Panc1 (cell line): ENCODE measurements around the gene GDI2. TPM values are rescaled to one million over a fixed set of nuclear protein-coding genes. Genes with fewer than 3 reads are reported as not detected.

Experiments used
- ATAC-seq: fragments of 200-7000 bp; cut with Tn5 transposase; 2 replicates; pipeline ENCODE4 v1.9.1; 2020; ENCODE audit warnings: mild to moderate bottlenecking, moderate library complexity
- BruUV-seq: library from RNA; stranded (reverse); fragments of 400-500 nt; replicated peaks from 2 replicates; lab custom pipeline; 2021; lab: Mats Ljungman, UMichigan
- CTCF ChIA-PET: fragments of 300-600 bp; sonication (Branson Sonifier 250); formaldehyde crosslinking; loops from one replicate; lab custom pipeline; 2022; ENCODE audit warnings: antibody characterized with exemption; lab: Charles Lee
- POLR2A ChIA-PET: fragments of 300-600 bp; sonication (Branson Sonifier 250); formaldehyde crosslinking; loops from one replicate; lab custom pipeline; 2022; ENCODE audit warnings: antibody characterized with exemption; lab: Charles Lee
- DNase-seq: peaks from one replicate; pipeline ENCODE4 v3.0.0-alpha.2; 2010; ENCODE audit warnings: low read depth, low spot score
- H3K27ac ChIP-seq: 2 replicates; pipeline ENCODE4 v1.5.1; 2011; ENCODE audit warnings: mild to moderate bottlenecking, low read length, inconsistent platforms
- H3K27me3 ChIP-seq: fragments of 200-500 bp; sonication (Bioruptor generic); 2 replicates; pipeline ENCODE4 v1.6.0; 2014; ENCODE audit warnings: low read length, inconsistent platforms; ENCODE audit not compliant: control insufficient read depth, insufficient read depth
- H3K36me3 ChIP-seq: fragments of 200-500 bp; sonication (Bioruptor generic); 2 replicates; pipeline ENCODE4 v1.5.1; 2014; ENCODE audit warnings: inconsistent platforms, mild to moderate bottlenecking, low read length, moderate library complexity; ENCODE audit not compliant: control insufficient read depth, insufficient read depth
- H3K4me1 ChIP-seq: 2 replicates; pipeline ENCODE4 v1.5.1; 2011; ENCODE audit warnings: inconsistent platforms, mild to moderate bottlenecking, low read length, moderate library complexity; ENCODE audit not compliant: control insufficient read depth, insufficient read depth
- H3K4me3 ChIP-seq, 2 experiments: 2 replicates each; pipeline ENCODE4 v1.5.1; 2011 to 2012; ENCODE audit warnings: low read depth in 2 of 2, low read length in 2 of 2, mild to moderate bottlenecking in 2 of 2, inconsistent platforms in 1 of 2, moderate library complexity in 1 of 2
- H3K9me3 ChIP-seq: fragments of 200-500 bp; sonication (Bioruptor generic); 2 replicates; pipeline ENCODE4 v1.5.1; 2014; ENCODE audit warnings: low read depth, mild to moderate bottlenecking, inconsistent platforms, low read length, moderate library complexity; ENCODE audit not compliant: control insufficient read depth, insufficient read depth
- POLR2AphosphoS5 ChIP-seq: IDR thresholded peaks from 2 replicates; pipeline ENCODE4 v1.6.1; 2012; ENCODE audit warnings: mild to moderate bottlenecking, low read depth, low read length, moderate library complexity
- REST ChIP-seq, 2 experiments: IDR thresholded peaks; 2 replicates each; pipeline ENCODE4 v1.6.1; 2011 to 2012; ENCODE audit warnings: low read depth in 2 of 2, control low read depth in 1 of 2, low read length in 1 of 2, mild to moderate bottlenecking in 1 of 2, moderate library complexity in 1 of 2; ENCODE audit not compliant: insufficient read depth in 1 of 2
- SIN3A ChIP-seq: IDR thresholded peaks from 2 replicates; pipeline ENCODE4 v1.6.1; 2012; ENCODE audit warnings: low read depth, mild to moderate bottlenecking, low read length, moderate library complexity, borderline replicate concordance; ENCODE audit not compliant: insufficient read depth
- TCF7L2 ChIP-seq: IDR thresholded peaks from 2 replicates; pipeline ENCODE4 v1.6.1; 2011; ENCODE audit warnings: mild to moderate bottlenecking, low read depth, low read length, inconsistent platforms
- in situ Hi-C: cut with HindIII; loops from 2 replicates; pipeline ENCODE4 v1.10.0; 2016; ENCODE audit warnings: low sequenced_read_pairs, low pct_unique_long_range_greater_than_20kb
- intact Hi-C: fragments of 100-400 bp; cut with micrococcal nuclease; formaldehyde crosslinking; loops from one replicate; pipeline ENCODE4 v1.10.0; 2022; ENCODE audit not compliant: unreplicated experiment
- total RNA-seq: library from RNA; stranded (reverse); gene quantifications from one replicate; pipeline ENCODE4 v1.2.1, GENCODE V29; 2021; ENCODE audit not compliant: unreplicated experiment
- TF ChIP-seq, protein P1 (sequence below): fragments of 450-650 bp; IDR thresholded peaks from 2 replicates; pipeline ENCODE4 v1.5.1; 2017; ENCODE audit warnings: mild to moderate bottlenecking

The GDI2 gene
- total RNA-seq, 1 experiment from 2014 or later = 130 TPM

DNA sequence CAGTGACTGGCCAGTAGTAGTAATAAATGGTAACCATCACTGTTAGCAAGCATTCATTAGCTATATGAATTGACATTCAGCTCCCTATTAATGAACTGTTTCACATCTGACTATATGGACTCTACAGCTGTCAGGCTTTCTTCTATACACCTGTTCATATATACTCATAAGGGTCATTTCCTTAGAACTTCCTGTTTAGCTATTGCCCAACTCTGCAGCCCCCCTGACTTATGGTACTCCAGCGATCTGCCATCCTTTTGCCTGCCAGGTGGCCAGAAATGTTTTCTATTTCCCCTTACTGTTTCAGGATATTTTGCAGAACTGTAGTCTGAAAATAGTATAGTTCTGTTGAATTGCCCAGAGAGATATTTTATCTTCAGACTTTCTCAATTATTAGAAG lies 72.0 kb downstream of the GDI2 start:
- POLR2A ChIA-PET = no interaction called here
- in situ Hi-C loops (no loop called here), intact Hi-C loops (no loop called here)
- Histone ChIP-seq H3K27me3 (no peaks in the 10 kb centered on the region), H3K27ac (no peak overlapping the region), H3K9me3 (no peaks in the 10 kb centered on the region), H3K36me3 (peaks cover 20% of the 10 kb centered on the region; the same call in 1 of the 2 replicates), H3K4me1 (no peaks in the 10 kb centered on the region), H3K4me3 (no peak overlapping the region)
- TF ChIP-seq, protein P1, sequence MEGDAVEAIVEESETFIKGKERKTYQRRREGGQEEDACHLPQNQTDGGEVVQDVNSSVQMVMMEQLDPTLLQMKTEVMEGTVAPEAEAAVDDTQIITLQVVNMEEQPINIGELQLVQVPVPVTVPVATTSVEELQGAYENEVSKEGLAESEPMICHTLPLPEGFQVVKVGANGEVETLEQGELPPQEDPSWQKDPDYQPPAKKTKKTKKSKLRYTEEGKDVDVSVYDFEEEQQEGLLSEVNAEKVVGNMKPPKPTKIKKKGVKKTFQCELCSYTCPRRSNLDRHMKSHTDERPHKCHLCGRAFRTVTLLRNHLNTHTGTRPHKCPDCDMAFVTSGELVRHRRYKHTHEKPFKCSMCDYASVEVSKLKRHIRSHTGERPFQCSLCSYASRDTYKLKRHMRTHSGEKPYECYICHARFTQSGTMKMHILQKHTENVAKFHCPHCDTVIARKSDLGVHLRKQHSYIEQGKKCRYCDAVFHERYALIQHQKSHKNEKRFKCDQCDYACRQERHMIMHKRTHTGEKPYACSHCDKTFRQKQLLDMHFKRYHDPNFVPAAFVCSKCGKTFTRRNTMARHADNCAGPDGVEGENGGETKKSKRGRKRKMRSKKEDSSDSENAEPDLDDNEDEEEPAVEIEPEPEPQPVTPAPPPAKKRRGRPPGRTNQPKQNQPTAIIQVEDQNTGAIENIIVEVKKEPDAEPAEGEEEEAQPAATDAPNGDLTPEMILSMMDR = no peak
- TF ChIP-seq TCF7L2 = no peak
- no peak for TF ChIP-seq SIN3A
- no peak for TF ChIP-seq REST (IDR thresholded peaks at IDR 0.05; ENCODE audit: insufficient read depth in 1 of 2, low read depth in 2 of 2, low read length in 1 of 2)
- TF ChIP-seq POLR2AphosphoS5 = no peak
- no TSS peak for BruUV-seq
- CTCF ChIA-PET = no interaction called here
- DNase-seq (no peak), ATAC-seq (no peak)

GRCh38 chr10:5738427-5738826 lies 74.8 kb downstream of the GDI2 start:
- no peaks in the 10 kb centered on the region for H3K27me3 ChIP-seq
- ATAC-seq (no peak), DNase-seq (no peak)
- H3K36me3 ChIP-seq = peaks cover 19% of the 10 kb centered on the region; the same call in 1 of the 2 replicates
- H3K4me3 ChIP-seq = no peak overlapping the region
- CTCF ChIA-PET = no interaction called here
- no peaks in the 10 kb centered on the region for H3K4me1 ChIP-seq
- intact Hi-C loops (no loop called here), in situ Hi-C loops (no loop called here)
- BruUV-seq = no TSS peak
- no peak for TF ChIP-seq POLR2AphosphoS5
- no peak for TF ChIP-seq REST (IDR thresholded peaks at IDR 0.05; ENCODE audit: insufficient read depth in 1 of 2, low read depth in 2 of 2, low read length in 1 of 2)
- TF ChIP-seq, protein P1 = no peak
- no peak for TF ChIP-seq TCF7L2
- no peak for TF ChIP-seq SIN3A
- H3K9me3 ChIP-seq = no peaks in the 10 kb centered on the region
- POLR2A ChIA-PET = no interaction called here
- H3K27ac ChIP-seq = no peak overlapping the region
